NCI-H748 (cell line): ENCODE results near the gene DGKZ.

Source experiments
- DNase-seq: peaks from one replicate; lab custom pipeline; 2025; ENCODE audit not compliant: unreplicated experiment; lab: John Stamatoyannopoulos, UW

DGKZ gene

DNA sequence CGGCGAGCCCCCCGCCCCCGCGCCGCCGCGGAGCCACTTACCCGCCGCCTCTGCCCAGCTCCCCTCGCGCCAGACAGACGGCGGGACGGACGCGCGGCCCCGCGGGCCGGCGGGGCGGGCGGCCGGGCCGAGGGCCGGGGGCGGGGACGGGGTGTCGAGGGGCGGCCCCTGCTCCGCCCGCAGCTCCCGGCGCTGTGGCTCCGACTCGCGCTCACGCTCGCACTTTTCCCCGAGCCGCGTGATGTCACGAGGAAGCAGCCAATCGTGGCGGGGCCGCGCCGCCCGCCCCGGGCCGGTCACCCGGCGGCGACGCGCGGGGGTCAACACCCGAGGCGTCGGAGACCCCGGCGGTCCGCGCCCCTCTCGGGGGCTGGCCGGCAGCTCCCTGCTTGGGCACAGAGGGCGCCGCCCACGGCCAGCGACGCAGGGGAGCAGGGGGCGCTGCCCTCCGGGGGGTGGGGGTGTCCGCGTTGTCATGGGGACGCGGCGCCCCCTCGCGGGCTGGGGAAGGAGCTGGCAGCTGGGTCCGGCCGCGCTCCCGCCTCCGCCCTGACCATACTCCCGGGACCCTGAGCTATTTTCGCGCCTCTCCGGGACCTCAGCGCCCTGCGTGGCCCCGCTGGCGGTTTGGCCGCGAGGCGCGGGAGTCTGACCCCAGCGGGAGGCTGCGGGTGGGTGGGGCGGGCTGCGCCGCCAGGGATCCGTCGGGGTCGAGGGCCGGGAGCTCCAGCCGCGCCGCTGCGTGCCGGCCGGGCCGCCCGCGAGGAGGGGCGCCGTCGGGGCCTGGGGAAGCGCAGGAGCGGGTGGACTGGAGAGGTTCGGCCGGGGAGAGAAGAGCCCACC lies 44.5 kb downstream of the DGKZ start, which contains the start of gene CHRM4:
Gene CHRM4, minus strand, starts transcription at position 199 of the 843 bp plus-strand sequence. CDS start 5,219 bp downstream, outside the sequence.
- peak; percentile 90 for DNase-seq

- DNase-seq, result peak; percentile 60
Measured at GRCh38 chr11:46392421-46393230, 45.4 kb downstream of the DGKZ start.

DNA sequence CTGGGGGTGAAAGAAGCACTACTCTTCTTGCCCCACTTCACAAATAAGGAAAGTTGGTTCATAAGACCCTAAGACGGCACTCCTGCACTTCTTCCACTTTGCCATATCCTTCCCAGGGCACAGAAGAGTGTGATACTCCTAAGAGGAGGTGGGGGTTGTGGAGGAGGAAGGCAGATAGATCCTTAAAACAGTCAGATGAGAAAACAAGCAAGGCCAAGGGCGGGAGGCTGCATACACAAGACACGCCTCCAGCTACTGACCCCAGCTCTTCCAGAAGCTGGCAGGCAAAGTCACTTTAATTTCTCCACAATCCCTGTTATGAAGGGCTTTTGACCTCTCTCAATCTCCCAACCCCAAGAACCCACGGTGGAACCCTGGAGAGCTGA lies 46.0 kb downstream of the DGKZ start:
- no peak for DNase-seq

- no peak for DNase-seq
Measured at GRCh38 chr11:46393759-46394158, 46.5 kb downstream of the DGKZ start.

DNA sequence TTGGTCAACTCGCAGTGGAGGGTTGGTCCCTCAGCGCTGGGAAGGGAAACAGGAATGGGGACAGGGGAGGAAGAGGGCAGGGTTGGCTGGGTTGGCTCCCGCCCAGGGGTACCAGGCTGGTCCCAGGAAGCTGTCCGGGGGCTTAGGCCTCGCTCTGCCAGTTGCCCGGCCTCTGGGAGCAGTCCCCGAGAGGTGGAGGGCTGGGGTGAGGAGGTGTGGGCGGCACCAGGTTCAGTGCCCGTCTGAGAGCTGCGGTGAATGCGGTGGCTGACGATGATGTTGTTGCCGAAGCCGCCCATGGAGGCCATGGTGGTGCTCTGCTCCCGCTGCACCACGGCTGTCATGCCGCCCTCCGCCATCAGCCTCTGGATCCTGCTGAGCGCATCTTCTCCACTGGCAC lies 50.3 kb downstream of the DGKZ start:
- DNase-seq, result no peak

GRCh38 chr11:46402957-46403902 lies 56.0 kb downstream of the DGKZ start:
- DNase-seq, result no peak

GRCh38 chr11:46404476-46405017 lies 57.3 kb downstream of the DGKZ start:
- DNase-seq, result no peak

GRCh38 chr11:46407635-46408034 lies 60.4 kb downstream of the DGKZ start:
- no peak for DNase-seq

- DNase-seq, result no peak
Measured at GRCh38 chr11:46408407-46408986, 61.2 kb downstream of the DGKZ start.

- DNase-seq, result no peak
Measured at GRCh38 chr11:46410021-46410420, 62.8 kb downstream of the DGKZ start.

DNA sequence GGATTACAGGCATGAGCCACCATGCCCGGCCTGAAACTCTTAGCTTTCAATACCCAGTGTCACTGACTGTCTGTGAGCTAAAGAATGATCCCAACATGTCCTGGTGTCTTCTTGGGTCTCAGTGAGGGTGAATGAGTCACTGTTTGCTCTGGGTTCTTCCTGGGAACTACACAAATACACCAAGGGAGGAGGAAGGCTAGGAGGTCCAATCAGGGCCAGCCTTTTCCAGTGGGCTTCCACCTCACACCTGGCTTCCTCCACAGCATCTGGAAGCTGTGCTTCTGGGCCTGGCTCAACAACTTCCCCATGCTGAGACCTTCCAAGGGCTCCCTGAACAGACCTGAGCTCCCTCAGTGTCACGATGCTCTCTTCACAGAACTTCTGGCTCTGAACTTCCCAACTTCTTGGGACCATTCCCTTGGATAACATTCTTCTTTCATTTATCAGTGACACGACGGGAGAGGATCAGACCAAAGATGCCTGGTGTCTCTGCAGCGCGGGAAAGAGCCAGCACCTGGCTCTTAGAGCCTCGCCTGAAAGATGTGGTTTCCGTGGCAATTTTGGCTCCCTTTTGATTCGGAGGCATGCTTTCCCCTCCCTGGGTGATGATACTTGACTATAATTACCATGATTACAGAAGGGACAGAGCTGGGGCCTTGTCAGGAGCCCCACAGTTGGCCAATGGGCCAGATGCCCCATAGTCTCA lies 66.7 kb downstream of the DGKZ start:
- peak; percentile 59 for DNase-seq

- peak; percentile 92 for DNase-seq
Measured at GRCh38 chr11:46414466-46414796, 67.2 kb downstream of the DGKZ start.

GRCh38 chr11:46414879-46415278 lies 67.6 kb downstream of the DGKZ start:
- peak; percentile 61 for DNase-seq

GRCh38 chr11:46417711-46418110 lies 70.4 kb downstream of the DGKZ start:
- DNase-seq, result no peak

DNA sequence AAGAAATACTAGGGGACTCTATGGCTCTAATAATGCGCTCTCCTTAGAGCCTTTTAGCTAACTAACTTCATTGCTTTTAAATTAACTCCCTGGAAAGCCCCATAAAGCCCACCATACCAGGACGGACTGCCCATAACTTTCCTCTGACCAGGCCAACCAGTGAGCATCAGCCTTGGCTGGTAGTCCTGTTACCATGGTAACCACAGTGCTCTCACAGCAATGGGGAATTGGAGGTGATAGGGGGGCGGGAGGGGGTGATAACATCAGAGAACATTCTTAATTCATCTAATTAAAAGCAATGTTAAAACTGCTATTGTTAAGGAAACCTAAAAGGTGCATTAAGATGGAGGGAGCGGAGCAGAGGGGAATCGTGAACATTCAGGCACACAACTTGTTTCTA lies 71.5 kb downstream of the DGKZ start:
- DNase-seq, result no peak

- DNase-seq, result no peak
Measured at GRCh38 chr11:46420513-46420912, 73.2 kb downstream of the DGKZ start.

GRCh38 chr11:46421257-46421880 lies 74.1 kb downstream of the DGKZ start:
- DNase-seq, result no peak

DNA sequence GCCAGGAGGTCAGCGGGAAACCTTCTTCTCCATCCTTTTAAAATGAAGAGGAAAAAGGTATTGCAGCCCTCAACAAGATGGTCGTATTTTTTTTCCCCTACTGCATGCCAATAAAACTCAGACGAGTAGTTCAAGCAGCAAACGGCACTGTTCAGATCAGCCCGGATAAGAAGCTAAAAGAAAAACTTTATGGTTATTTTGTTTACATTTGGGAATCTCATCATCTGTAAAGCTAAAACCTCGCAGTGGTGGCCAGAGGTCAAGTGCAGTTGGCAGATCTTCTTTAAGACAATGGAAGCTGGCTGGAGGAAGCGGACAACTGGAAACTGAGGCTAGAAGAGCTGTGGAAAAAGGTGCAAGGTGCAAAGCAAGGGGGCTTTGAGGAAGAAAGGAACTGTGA lies 75.3 kb downstream of the DGKZ start:
- no peak for DNase-seq

GRCh38 chr11:46426233-46426991 lies 79.1 kb downstream of the DGKZ start:
- no peak for DNase-seq
